Lower leg skin (tissue), 3 donors: ENCODE data around the gene FBXW4.

Source experiments
- CTCF ChIP-seq, 3 donors: fragments of 450-650 bp; IDR thresholded peaks; one replicate each; pipeline ENCODE4 v1.5.1; 2016; ENCODE audit warnings: antibody characterized with exemption in 3 of 3, mild to moderate bottlenecking in 3 of 3, moderate library complexity in 2 of 3
- POLR2A ChIP-seq, 2 donors: fragments of 450-650 bp; IDR thresholded peaks; one replicate each; pipeline ENCODE4 v1.6.1; 2016 to 2017; ENCODE audit warnings: antibody characterized with exemption in 2 of 2, mild to moderate bottlenecking in 1 of 2, moderate library complexity in 1 of 2

DNA sequence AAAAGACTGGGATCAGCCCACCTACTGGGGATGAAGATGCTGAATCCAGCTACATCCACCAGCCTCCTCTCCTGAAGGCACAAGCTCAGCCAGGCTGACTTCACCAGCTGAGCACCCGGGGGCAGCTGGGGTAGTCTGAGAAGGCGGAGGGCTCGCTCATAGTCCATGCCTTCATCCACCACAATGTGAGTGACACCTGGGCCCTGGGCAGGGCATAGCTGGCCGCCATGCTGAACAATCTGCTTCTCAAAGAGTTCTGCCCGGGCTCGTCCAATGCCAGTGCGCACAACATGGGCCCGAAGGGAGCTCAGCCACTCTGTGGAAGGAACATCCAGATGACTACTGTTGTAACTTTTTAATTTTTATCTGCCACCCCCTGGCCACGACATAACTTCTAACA lies 109.1 kb downstream of the FBXW4 start:
- TF ChIP-seq CTCF (IDR thresholded peaks at IDR 0.05) (no peak), POLR2A (IDR thresholded peaks at IDR 0.05) (no peak)
